K562 (cell line): ENCODE measurements around the gene HOXB6. TPM values are rescaled to one million over a fixed set of nuclear protein-coding genes. Genes with fewer than 3 reads are reported as not detected.

Experiments
- ARID1B ChIP-seq: fragments of 450-650 bp; IDR thresholded peaks from 2 replicates; pipeline ENCODE4 v1.6.1; 2016; ENCODE audit warnings: antibody characterized with exemption, mild to moderate bottlenecking, inconsistent platforms
- HDGF ChIP-seq: fragments of 450-650 bp; IDR thresholded peaks from 2 replicates; pipeline ENCODE4 v1.6.1; 2016
- MYC ChIP-seq, 2 experiments: fragments of 250-450 bp in 1 of 2; sonication (Bioruptor Pico) in 1 of 2; IDR thresholded peaks; 2 replicates each; pipeline versions ENCODE4 v1.5.1 to v1.6.1; 2012 to 2021; ENCODE audit warnings: low read depth in 2 of 2, borderline replicate concordance in 1 of 2, improper control_type of control experiment in 1 of 2, low read length in 1 of 2, mild to moderate bottlenecking in 1 of 2, moderate library complexity in 1 of 2
- NRF1 ChIP-seq, 2 experiments: fragments of 450-650 bp; IDR thresholded peaks in 1 of 2; conservative IDR thresholded peaks in 1 of 2; 2 replicates each; pipeline ENCODE4 v1.6.1; 2014; ENCODE audit warnings: mild to moderate bottlenecking in 2 of 2
- REST ChIP-seq, 2 experiments: fragments of 450-650 bp; formaldehyde crosslinking in 1 of 2; IDR thresholded peaks; 2 replicates each; pipeline versions ENCODE4 v1.4.0 to v1.6.1; 2014 to 2020; ENCODE audit warnings: mild to moderate bottlenecking in 2 of 2, borderline replicate concordance in 1 of 2, low read depth in 1 of 2
- RUNX1 ChIP-seq: sonication (generic); IDR thresholded peaks from 2 replicates; pipeline ENCODE4 v1.6.1; 2016; ENCODE audit warnings: antibody characterized with exemption, low read depth
- TEAD2 ChIP-seq: fragments of 450-650 bp; IDR thresholded peaks from 2 replicates; pipeline ENCODE4 v1.6.1; 2016; ENCODE audit warnings: missing genetic modification characterization, control low read depth, missing compliant biosample characterization
- ZNF318 ChIP-seq, 2 experiments: fragments of 450-650 bp; IDR thresholded peaks; 2 replicates each; pipeline ENCODE4 v1.6.1; 2016; ENCODE audit warnings: mild to moderate bottlenecking in 2 of 2, borderline replicate concordance in 1 of 2, low read depth in 1 of 2, moderate library complexity in 1 of 2
- ZNF655 ChIP-seq: fragments of 250-450 bp; sonication (Bioruptor Pico); IDR thresholded peaks from 2 replicates; pipeline ENCODE4 v1.5.0; 2021
- ZNF77 ChIP-seq: fragments of 250-450 bp; sonication (Bioruptor Pico); IDR thresholded peaks from 2 replicates; pipeline ENCODE4 v1.5.0; 2020
- polyA plus RNA-seq, 8 experiments: library from polyadenylated mRNA; depleted of rRNA in 4 of 8; stranded (reverse) in 5 of 8; unstranded in 3 of 8; fragments of >200 nt; fragmentation: Nextera tagmentation in 2 of 8; fragmentation: Illumina TruSeq in 1 of 8; extraction: Ambion mirVana in 2 of 8; extraction: Trizol in 1 of 8; gene quantifications; 2 replicates each; pipeline versions ENCODE4 v1.2.1 to v1.2.3, GENCODE V29; 2011 to 2014; ENCODE audit warnings: inconsistent platforms in 1 of 8, missing spikeins in 1 of 8
- total RNA-seq, 7 experiments: library from RNA; depleted of rRNA in 6 of 7; stranded (reverse); fragments of >200 nt in 6 of 7; fragmentation: Illumina TruSeq in 2 of 7; extraction: Trizol in 2 of 7; gene quantifications; 2 replicates each; pipeline versions ENCODE4 v1.2.1 to v1.2.3, GENCODE V29; 2011 to 2021; ENCODE audit warnings: low replicate concordance in 1 of 7

HOXB6 gene
- total and polyA plus RNA-seq, 9 of the 15 experiments (the other 6 are each of a cell fraction or from before 2014, with no cell fraction given): 1.2 to 14.8 (median 4.9) TPM

GRCh38 chr17:48623583-48623982, 18.8 kb upstream of the HOXB6 start (continued):
- TF ChIP-seq ZNF318 (IDR thresholded peaks at IDR 0.05; ENCODE audit: borderline replicate concordance in 1 of 2, low read depth in 1 of 2) (no peak), ZNF655 (CRISPR knock-in tag) (no peak), REST (IDR thresholded peaks at IDR 0.05; ENCODE audit: borderline replicate concordance) (no peak), REST (CRISPR knock-in tag; IDR thresholded peaks at IDR 0.05; ENCODE audit: low read depth) (no peak), NRF1 (conservative IDR thresholded peaks at IDR 0.05 in 1 of 2, IDR thresholded peaks at IDR 0.05 in 1 of 2) (no peak), RUNX1 (0 out of 2 replicates have a peak, but pooled peaks have one; percentile 30), ARID1B (peak; percentile 76), MYC (IDR thresholded peaks at IDR 0.05; ENCODE audit: low read depth, low read length) (0 out of 2 replicates have a peak, but pooled peaks have one; percentile 45), MYC (CRISPR knock-in tag; IDR thresholded peaks at IDR 0.05; ENCODE audit: borderline replicate concordance, low read depth) (no peak), TEAD2 (tag) (no peak), HDGF (no peak), ZNF77 (CRISPR knock-in tag) (no peak)
